ENCODE measurements around the gene ISLR. TPM values are rescaled to one million over a fixed set of nuclear protein-coding genes. Genes with fewer than 3 reads are reported as not detected.

The ISLR gene
- total and polyA plus RNA-seq, 2 of the 8 experiments (the other 6 are each of a cell fraction or from before 2014, with no cell fraction given): 0.29 to 0.35 TPM

DNA sequence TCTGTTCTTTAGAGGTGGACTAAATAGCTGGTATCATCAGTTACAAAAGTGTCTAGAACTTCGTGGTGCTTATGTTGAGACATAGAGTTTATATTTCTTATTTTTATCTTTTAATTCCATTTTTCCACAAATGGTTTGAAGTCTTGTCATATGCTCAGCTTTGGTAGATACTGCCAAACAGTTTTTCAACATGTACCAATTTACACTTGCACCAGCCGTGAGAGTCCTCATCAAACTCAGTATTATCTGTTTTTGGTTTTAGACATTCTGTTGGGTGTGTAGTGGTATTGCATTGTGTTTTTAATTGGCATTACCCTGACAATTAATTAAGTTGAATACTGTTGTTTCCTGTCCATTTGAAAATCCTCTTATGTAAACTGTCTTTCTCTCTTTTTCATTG is 26.5 kb upstream of the ISLR start (continued):
- TF ChIP-seq, protein P1, sequence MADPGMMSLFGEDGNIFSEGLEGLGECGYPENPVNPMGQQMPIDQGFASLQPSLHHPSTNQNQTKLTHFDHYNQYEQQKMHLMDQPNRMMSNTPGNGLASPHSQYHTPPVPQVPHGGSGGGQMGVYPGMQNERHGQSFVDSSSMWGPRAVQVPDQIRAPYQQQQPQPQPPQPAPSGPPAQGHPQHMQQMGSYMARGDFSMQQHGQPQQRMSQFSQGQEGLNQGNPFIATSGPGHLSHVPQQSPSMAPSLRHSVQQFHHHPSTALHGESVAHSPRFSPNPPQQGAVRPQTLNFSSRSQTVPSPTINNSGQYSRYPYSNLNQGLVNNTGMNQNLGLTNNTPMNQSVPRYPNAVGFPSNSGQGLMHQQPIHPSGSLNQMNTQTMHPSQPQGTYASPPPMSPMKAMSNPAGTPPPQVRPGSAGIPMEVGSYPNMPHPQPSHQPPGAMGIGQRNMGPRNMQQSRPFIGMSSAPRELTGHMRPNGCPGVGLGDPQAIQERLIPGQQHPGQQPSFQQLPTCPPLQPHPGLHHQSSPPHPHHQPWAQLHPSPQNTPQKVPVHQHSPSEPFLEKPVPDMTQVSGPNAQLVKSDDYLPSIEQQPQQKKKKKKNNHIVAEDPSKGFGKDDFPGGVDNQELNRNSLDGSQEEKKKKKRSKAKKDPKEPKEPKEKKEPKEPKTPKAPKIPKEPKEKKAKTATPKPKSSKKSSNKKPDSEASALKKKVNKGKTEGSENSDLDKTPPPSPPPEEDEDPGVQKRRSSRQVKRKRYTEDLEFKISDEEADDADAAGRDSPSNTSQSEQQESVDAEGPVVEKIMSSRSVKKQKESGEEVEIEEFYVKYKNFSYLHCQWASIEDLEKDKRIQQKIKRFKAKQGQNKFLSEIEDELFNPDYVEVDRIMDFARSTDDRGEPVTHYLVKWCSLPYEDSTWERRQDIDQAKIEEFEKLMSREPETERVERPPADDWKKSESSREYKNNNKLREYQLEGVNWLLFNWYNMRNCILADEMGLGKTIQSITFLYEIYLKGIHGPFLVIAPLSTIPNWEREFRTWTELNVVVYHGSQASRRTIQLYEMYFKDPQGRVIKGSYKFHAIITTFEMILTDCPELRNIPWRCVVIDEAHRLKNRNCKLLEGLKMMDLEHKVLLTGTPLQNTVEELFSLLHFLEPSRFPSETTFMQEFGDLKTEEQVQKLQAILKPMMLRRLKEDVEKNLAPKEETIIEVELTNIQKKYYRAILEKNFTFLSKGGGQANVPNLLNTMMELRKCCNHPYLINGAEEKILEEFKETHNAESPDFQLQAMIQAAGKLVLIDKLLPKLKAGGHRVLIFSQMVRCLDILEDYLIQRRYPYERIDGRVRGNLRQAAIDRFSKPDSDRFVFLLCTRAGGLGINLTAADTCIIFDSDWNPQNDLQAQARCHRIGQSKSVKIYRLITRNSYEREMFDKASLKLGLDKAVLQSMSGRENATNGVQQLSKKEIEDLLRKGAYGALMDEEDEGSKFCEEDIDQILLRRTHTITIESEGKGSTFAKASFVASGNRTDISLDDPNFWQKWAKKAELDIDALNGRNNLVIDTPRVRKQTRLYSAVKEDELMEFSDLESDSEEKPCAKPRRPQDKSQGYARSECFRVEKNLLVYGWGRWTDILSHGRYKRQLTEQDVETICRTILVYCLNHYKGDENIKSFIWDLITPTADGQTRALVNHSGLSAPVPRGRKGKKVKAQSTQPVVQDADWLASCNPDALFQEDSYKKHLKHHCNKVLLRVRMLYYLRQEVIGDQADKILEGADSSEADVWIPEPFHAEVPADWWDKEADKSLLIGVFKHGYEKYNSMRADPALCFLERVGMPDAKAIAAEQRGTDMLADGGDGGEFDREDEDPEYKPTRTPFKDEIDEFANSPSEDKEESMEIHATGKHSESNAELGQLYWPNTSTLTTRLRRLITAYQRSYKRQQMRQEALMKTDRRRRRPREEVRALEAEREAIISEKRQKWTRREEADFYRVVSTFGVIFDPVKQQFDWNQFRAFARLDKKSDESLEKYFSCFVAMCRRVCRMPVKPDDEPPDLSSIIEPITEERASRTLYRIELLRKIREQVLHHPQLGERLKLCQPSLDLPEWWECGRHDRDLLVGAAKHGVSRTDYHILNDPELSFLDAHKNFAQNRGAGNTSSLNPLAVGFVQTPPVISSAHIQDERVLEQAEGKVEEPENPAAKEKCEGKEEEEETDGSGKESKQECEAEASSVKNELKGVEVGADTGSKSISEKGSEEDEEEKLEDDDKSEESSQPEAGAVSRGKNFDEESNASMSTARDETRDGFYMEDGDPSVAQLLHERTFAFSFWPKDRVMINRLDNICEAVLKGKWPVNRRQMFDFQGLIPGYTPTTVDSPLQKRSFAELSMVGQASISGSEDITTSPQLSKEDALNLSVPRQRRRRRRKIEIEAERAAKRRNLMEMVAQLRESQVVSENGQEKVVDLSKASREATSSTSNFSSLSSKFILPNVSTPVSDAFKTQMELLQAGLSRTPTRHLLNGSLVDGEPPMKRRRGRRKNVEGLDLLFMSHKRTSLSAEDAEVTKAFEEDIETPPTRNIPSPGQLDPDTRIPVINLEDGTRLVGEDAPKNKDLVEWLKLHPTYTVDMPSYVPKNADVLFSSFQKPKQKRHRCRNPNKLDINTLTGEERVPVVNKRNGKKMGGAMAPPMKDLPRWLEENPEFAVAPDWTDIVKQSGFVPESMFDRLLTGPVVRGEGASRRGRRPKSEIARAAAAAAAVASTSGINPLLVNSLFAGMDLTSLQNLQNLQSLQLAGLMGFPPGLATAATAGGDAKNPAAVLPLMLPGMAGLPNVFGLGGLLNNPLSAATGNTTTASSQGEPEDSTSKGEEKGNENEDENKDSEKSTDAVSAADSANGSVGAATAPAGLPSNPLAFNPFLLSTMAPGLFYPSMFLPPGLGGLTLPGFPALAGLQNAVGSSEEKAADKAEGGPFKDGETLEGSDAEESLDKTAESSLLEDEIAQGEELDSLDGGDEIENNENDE (IDR thresholded peaks at IDR 0.05; ENCODE audit: insufficient replicate concordance, low read length): no peak
- TF ChIP-seq SP1 (IDR thresholded peaks at IDR 0.05; ENCODE audit: low read depth, low read length) (no peak), RBBP5 (IDR thresholded peaks at IDR 0.05; ENCODE audit: borderline replicate concordance, low read depth, low read length) (no peak), KDM1A (IDR thresholded peaks at IDR 0.05; ENCODE audit: borderline replicate concordance, low read length) (no peak)

All from H1 (cell line).